Astrocyte of the spinal cord (primary cell): ENCODE results near the gene CLN6.

ENCODE experiments used
- DNase-seq: peaks from one replicate; pipeline ENCODE4 v3.0.0; 2011; ENCODE audit warnings: low read depth, low spot score
- H3K4me3 ChIP-seq: 2 replicates; pipeline ENCODE4 v1.5.1; 2011; ENCODE audit warnings: low read depth, mild to moderate bottlenecking, low read length, moderate library complexity
- CTCF ChIP-seq: IDR thresholded peaks from 2 replicates; pipeline ENCODE4 v1.5.1; 2012; ENCODE audit warnings: low read depth, mild to moderate bottlenecking, low read length, inconsistent platforms
- in situ Hi-C: cut with HindIII; loops from 2 replicates; pipeline ENCODE4 v1.10.0; 2017; ENCODE audit warnings: low sequenced_read_pairs

Gene CLN6

GRCh38 chr15:68201153-68201878, 28.2 kb downstream of the CLN6 start:
- in situ Hi-C loops, result no loop called here
- no peak for TF ChIP-seq CTCF

GRCh38 chr15:68200016-68200861, 29.3 kb downstream of the CLN6 start:
- no peak for DNase-seq
- no peak for TF ChIP-seq CTCF
- H3K4me3 ChIP-seq, result no peak overlapping the region
- in situ Hi-C loops, result no loop called here

More at GRCh38 chr15:68201153-68201878, 28.2 kb downstream of the CLN6 start:
- no peak overlapping the region for H3K4me3 ChIP-seq
- no peak for DNase-seq

GRCh38 chr15:68199340-68199739, 30.2 kb downstream of the CLN6 start:
- in situ Hi-C loops, result no loop called here
- no peak for DNase-seq
- TF ChIP-seq CTCF, result no peak
- H3K4me3 ChIP-seq, result no peak overlapping the region

- no peak for TF ChIP-seq CTCF
- no peak for DNase-seq
- in situ Hi-C loops, result no loop called here
- no peak overlapping the region for H3K4me3 ChIP-seq
These were observed 31.7 kb downstream of the CLN6 start for GRCh38 chr15:68197661-68198437.

GRCh38 chr15:68197170-68197492, 32.4 kb downstream of the CLN6 start:
- no peak for DNase-seq
- no peak overlapping the region for H3K4me3 ChIP-seq
- no peak for TF ChIP-seq CTCF
- in situ Hi-C loops, result no loop called here

GRCh38 chr15:68196445-68197169, 32.9 kb downstream of the CLN6 start:
- no peak for DNase-seq
- H3K4me3 ChIP-seq, result no peak overlapping the region
- in situ Hi-C loops, result no loop called here
- TF ChIP-seq CTCF, result no peak
